ENCODE results near the gene MOGAT1. TPM values are rescaled to one million over a fixed set of nuclear protein-coding genes. Genes with fewer than 3 reads are reported as not detected.

The MOGAT1 gene
- total and polyA plus RNA-seq, 7 donors, result not detected

GRCh38 chr2:222706616-222707015, 35.2 kb downstream of the MOGAT1 start:
- H3K36me3 ChIP-seq (ENCODE audit: insufficient read depth in 1 of 2, low read depth in 1 of 2), result no peaks in the 10 kb centered on the region
- intact Hi-C loops (cut with DNase I), result loop anchor here (1.0 to 10.0 kb wide), 4 partner anchors 88 to 198 kb away; partner anchors contain the start of gene ACSL3 (in 1 of the 2)
- no peak overlapping the region for H3K4me3 ChIP-seq
- TF ChIP-seq CTCF (IDR thresholded peaks at IDR 0.05), result no peak
- no peaks in the 10 kb centered on the region for H3K9me3 ChIP-seq
- no peak for ATAC-seq
- peaks cover 3% of the 10 kb centered on the region for H3K4me1 ChIP-seq
- 87 to 95% (median 90%) methylated on average over 3 of the region's 3 CpGs for whole genome bisulfite sequencing, 3 donors
- no peaks in the 10 kb centered on the region for H3K27me3 ChIP-seq (ENCODE audit: insufficient read depth in 3 of 3, low read length in 2 of 3)
- no peak for DNase-seq
- H3K27ac ChIP-seq, result no peak overlapping the region

- no peak for ATAC-seq
- no peak for TF ChIP-seq CTCF (IDR thresholded peaks at IDR 0.05)
- Histone ChIP-seq H3K36me3 (ENCODE audit: insufficient read depth in 1 of 2, low read depth in 1 of 2) (no peaks in the 10 kb centered on the region), H3K27ac (peak overlapping the region; percentile 31), H3K27me3 (ENCODE audit: insufficient read depth in 3 of 3, low read length in 2 of 3) (no peaks in the 10 kb centered on the region), H3K4me3 (no peak overlapping the region), H3K9me3 (no peaks in the 10 kb centered on the region), H3K4me1 (peaks cover 3% of the 10 kb centered on the region)
- intact Hi-C loops (cut with DNase I), result loop anchor here (1.0 to 10.0 kb wide), 4 partner anchors 88 to 197 kb away; partner anchors contain the start of gene ACSL3 (in 1 of the 2)
- DNase-seq, result no peak
- WGBS, 3 donors, result 92 to 95% (median 94%) methylated on average over 3 of the region's 3 CpGs
Measured at GRCh38 chr2:222707102-222707688, 35.7 kb downstream of the MOGAT1 start.

- intact Hi-C loops (cut with DNase I), result loop anchor here (1.0 to 10.0 kb wide), 6 partner anchors 87 to 197 kb away; partner anchors contain the start of gene ACSL3 (in 2 of the 2)
Measured at GRCh38 chr2:222707689-222708273, 36.3 kb downstream of the MOGAT1 start.

GRCh38 chr2:222708274-222708710, 36.8 kb downstream of the MOGAT1 start:
- no peaks in the 10 kb centered on the region for H3K27me3 ChIP-seq (ENCODE audit: insufficient read depth in 3 of 3, low read length in 2 of 3)
- H3K4me3 ChIP-seq, result peak overlapping the region; percentile 53
- intact Hi-C loops (cut with DNase I), result loop anchor here (2.0 to 10.0 kb wide), 5 partner anchors 87 to 197 kb away; partner anchors contain the start of gene ACSL3 (in 2 of the 2)
- WGBS, 3 donors, result 13 to 18% (median 13%) methylated on average over 12 of the region's 12 CpGs
- peak overlapping the region; percentile 88 for H3K27ac ChIP-seq
- DNase-seq, result peak; percentile 82 to 87
- H3K9me3 ChIP-seq, result no peaks in the 10 kb centered on the region
- H3K36me3 ChIP-seq (ENCODE audit: insufficient read depth in 1 of 2, low read depth in 1 of 2), result no peaks in the 10 kb centered on the region
- peaks cover 3% of the 10 kb centered on the region for H3K4me1 ChIP-seq
- ATAC-seq, result peak; percentile 58 to 85 (median 64)
- peak; percentile 97 for TF ChIP-seq CTCF (IDR thresholded peaks at IDR 0.05)

More at GRCh38 chr2:222707689-222708273, 36.3 kb downstream of the MOGAT1 start:
- ATAC-seq, result no peak
- 57 to 62% (median 58%) methylated on average over 10 of the region's 10 CpGs for WGBS, 3 donors
- no peaks in the 10 kb centered on the region for H3K36me3 ChIP-seq (ENCODE audit: insufficient read depth in 1 of 2, low read depth in 1 of 2)
- peaks cover 3% of the 10 kb centered on the region for H3K4me1 ChIP-seq
- TF ChIP-seq CTCF (IDR thresholded peaks at IDR 0.05), result no peak
- H3K9me3 ChIP-seq, result no peaks in the 10 kb centered on the region
- no peak overlapping the region for H3K4me3 ChIP-seq
- no peaks in the 10 kb centered on the region for H3K27me3 ChIP-seq (ENCODE audit: insufficient read depth in 3 of 3, low read length in 2 of 3)
- DNase-seq, result no peak
- peak overlapping the region; percentile 31 for H3K27ac ChIP-seq

Measured in psoas muscle (tissue), 8 donors.